SK-N-SH (cell line): Measurements from ENCODE around the gene TLL2.

Experiments
- CTCF ChIP-seq: fragments of 200-600 bp; sonication (generic); IDR thresholded peaks from 2 replicates; pipeline ENCODE4 v1.6.1; 2017; ENCODE audit warnings: antibody characterized with exemption, mild to moderate bottlenecking, moderate library complexity
- EP300 ChIP-seq, 2 experiments: IDR thresholded peaks; 2 replicates each; pipeline versions ENCODE4 v1.4.0 to v1.6.1; 2012; ENCODE audit warnings: borderline replicate concordance in 1 of 2, low read depth in 1 of 2, low read length in 1 of 2
- FOXM1 ChIP-seq: IDR thresholded peaks from 2 replicates; pipeline ENCODE4 v1.4.0; 2012; ENCODE audit warnings: low read depth, mild to moderate bottlenecking
- JUND ChIP-seq: IDR thresholded peaks from 2 replicates; pipeline ENCODE4 v1.4.0; 2012
- MAX ChIP-seq: IDR thresholded peaks from 2 replicates; pipeline ENCODE4 v1.4.0; 2012; ENCODE audit warnings: low read depth
- MEF2A ChIP-seq: IDR thresholded peaks from 2 replicates; pipeline ENCODE4 v1.4.0; 2012; ENCODE audit warnings: low read depth, borderline replicate concordance
- REST ChIP-seq: IDR thresholded peaks from 2 replicates; pipeline ENCODE4 v1.6.1; 2012; ENCODE audit warnings: mild to moderate bottlenecking, low read depth, low read length, moderate library complexity
- RFX5 ChIP-seq: IDR thresholded peaks from 2 replicates; pipeline ENCODE4 v1.6.1; 2012; ENCODE audit warnings: mild to moderate bottlenecking, improper control_type of control experiment, low read length
- SIN3A ChIP-seq: IDR thresholded peaks from 2 replicates; pipeline ENCODE4 v1.6.1; 2012; ENCODE audit warnings: low read depth, mild to moderate bottlenecking, low read length, moderate library complexity, borderline replicate concordance
- SMC3 ChIP-seq: IDR thresholded peaks from 2 replicates; pipeline ENCODE4 v1.6.1; 2012; ENCODE audit warnings: low read depth, low read length, improper control_type of control experiment
- TAF1 ChIP-seq: IDR thresholded peaks from 2 replicates; pipeline ENCODE4 v1.6.1; 2012; ENCODE audit warnings: low read depth, mild to moderate bottlenecking, low read length, moderate library complexity, borderline replicate concordance
- USF2 ChIP-seq: fragments of 150-350 bp; IDR thresholded peaks from 2 replicates; pipeline ENCODE4 v1.6.1; 2017; ENCODE audit warnings: antibody characterized with exemption, low read length, low read depth, borderline replicate concordance
- ZBTB33 ChIP-seq: IDR thresholded peaks from 2 replicates; pipeline ENCODE4 v1.4.0; 2012; ENCODE audit warnings: low read depth, borderline replicate concordance

- TF ChIP-seq SMC3 (no peak), SIN3A (no peak), CTCF (no peak), REST (no peak), TAF1 (no peak), FOXM1 (no peak), MAX (no peak), EP300 (IDR thresholded peaks at IDR 0.05; ENCODE audit: borderline replicate concordance in 1 of 2, low read depth in 1 of 2, low read length in 1 of 2) (no peak), JUND (no peak), ZBTB33 (no peak), USF2 (no peak), MEF2A (no peak), RFX5 (no peak)
These were observed 112.7 kb downstream of the TLL2 start for GRCh38 chr10:96401036-96401435.
